ENCODE results near the gene GYS2.
A peak's percentile ranks its signal among the peaks of the same experiment; 100 is the strongest.

The GYS2 gene

DNA sequence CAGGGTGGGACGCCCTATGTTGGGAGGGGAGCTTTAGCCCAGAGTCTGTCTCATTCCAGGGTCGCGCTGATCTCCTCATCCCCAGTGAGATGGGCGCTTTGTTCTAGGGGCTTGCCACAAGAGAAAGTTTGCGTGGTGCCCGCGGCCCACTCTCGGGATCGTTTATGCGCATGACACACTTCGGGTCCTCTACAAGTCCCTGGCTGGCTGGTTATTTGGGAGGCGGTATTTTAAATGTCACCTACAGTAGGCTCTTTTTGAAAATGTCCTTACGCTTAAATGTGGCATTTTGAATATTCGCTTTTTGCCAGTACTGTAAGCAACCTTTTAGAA lies 102.5 kb downstream of the GYS2 start:
- peak; percentile 31 to 66 (median 54) for DNase-seq
- under 1% methylated on average over 14 of the region's 14 CpGs for WGBS (ENCODE audit: insufficient coverage)
- Histone ChIP-seq H3K9me3 (ENCODE audit: control extremely low read depth in 1 of 5, control insufficient read depth in 4 of 5, insufficient read depth in 2 of 5, low read depth in 1 of 5, low read length in 4 of 5) (no peaks in the 10 kb centered on the region), H3K27me3 (replicated peaks in 2 of 5; ENCODE audit: control insufficient read depth in 4 of 5, insufficient read depth in 5 of 5, low read length in 4 of 5) (no peaks in the 10 kb centered on the region), H3K4me3 (ENCODE audit: control insufficient read depth in 1 of 7, extremely low read depth in 1 of 7, insufficient read depth in 4 of 7, low read depth in 2 of 7, low read length in 6 of 7) (peak overlapping the region; percentile 82 to 95 (median 90)), H3K4me1 (ENCODE audit: control extremely low read depth in 1 of 4, control insufficient read depth in 4 of 4, insufficient read depth in 4 of 4, low read length in 3 of 4) (peaks cover 12 to 31% (median 21%) of the 10 kb centered on the region in 4 experiments), H3K36me3 (ENCODE audit: control insufficient read depth in 4 of 4, insufficient read depth in 4 of 4, low read length in 3 of 4) (peaks cover 1 to 13% (median 7%) of the 10 kb centered on the region in 4 experiments), H3K27ac (ENCODE audit: insufficient read depth in 1 of 2, low read depth in 1 of 2, low read length in 2 of 2, poor library complexity in 1 of 2, severe bottlenecking in 2 of 2) (peak overlapping the region; percentile 78 to 88)
- ChIA-PET CTCF (no interaction called here), POLR2A (interaction anchor here (1.0 to 1.6 kb wide), 2 partner anchors 10 to 25 kb away, joined by 5 to 6 read pairs; no protein-coding TSS in a partner anchor)

DNA sequence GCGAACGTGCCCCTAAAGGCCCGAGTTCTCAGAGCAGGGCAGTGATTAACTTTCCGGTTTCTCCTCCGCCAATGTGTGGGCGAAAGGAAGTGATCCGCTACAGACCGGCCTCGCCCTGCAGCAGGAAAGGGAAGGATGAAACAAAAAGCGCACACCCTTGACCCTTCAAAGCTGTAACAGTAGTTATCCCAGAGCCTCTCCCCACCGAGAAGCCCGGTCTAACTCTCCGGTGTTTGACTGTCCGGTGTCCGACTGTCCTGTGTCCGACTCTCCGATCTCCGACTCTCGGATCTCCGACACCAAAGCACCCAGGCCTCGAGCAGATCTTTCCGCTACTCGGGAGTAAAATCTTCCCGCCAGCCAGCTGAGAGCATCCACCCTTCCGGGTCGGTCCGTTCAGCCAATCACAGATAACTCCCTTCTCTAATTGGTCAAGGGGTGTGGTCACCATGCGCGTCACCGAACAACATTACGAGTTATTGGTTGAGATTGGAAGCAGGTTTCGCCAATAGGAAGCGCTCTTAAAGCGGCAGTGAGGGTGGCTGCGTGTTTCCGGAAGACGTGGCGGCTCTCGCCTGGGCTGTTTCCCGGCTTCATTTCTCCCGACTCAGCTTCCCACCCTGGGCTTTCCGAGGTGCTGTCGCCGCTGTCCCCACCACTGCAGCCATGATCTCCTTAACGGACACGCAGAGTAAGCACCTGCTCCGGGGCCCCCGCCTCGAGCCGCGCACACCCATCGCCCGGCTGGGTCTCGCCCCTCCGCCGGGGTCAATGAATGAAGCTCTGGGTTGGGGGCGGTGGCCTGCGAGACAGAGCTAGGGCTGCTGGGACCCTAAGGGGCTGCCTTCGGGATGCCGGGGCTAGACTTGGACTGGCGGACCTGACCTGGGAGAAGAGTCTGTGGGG lies 103.1 kb downstream of the GYS2 start, which contains the start of the genes GOLT1B and RECQL:
GOLT1B (plus strand) TSS at position 532 of the 906 bp plus-strand sequence; CDS start at position 667, 135 bp downstream.
RECQL (minus strand) TSS at position 378 of the 906 bp plus-strand sequence. CDS start 2,065 bp downstream, outside the sequence.
- POLR2A ChIA-PET, result interaction anchor here (0.7 to 1.6 kb wide), 3 partner anchors 8 to 26 kb away, joined by 4 to 6 read pairs (median 5); no protein-coding TSS in a partner anchor
- Histone ChIP-seq H3K36me3 (ENCODE audit: control insufficient read depth in 4 of 4, insufficient read depth in 4 of 4, low read length in 3 of 4) (peaks cover 8 to 18% (median 13%) of the 10 kb centered on the region in 4 experiments), H3K27ac (ENCODE audit: insufficient read depth in 1 of 2, low read depth in 1 of 2, low read length in 2 of 2, poor library complexity in 1 of 2, severe bottlenecking in 2 of 2) (peak within 1 kb of the TSS; percentile 78 to 88), H3K27me3 (replicated peaks in 2 of 5; ENCODE audit: control insufficient read depth in 4 of 5, insufficient read depth in 5 of 5, low read length in 4 of 5) (no peaks in the 10 kb centered on the region), H3K4me3 (ENCODE audit: control insufficient read depth in 1 of 7, extremely low read depth in 1 of 7, insufficient read depth in 4 of 7, low read depth in 2 of 7, low read length in 6 of 7) (peak within 1 kb of the TSS; percentile 82 to 95 (median 90)), H3K4me1 (ENCODE audit: control extremely low read depth in 1 of 4, control insufficient read depth in 4 of 4, insufficient read depth in 4 of 4, low read length in 3 of 4) (peaks cover 12 to 31% (median 21%) of the 10 kb centered on the region in 4 experiments), H3K9me3 (ENCODE audit: control extremely low read depth in 1 of 5, control insufficient read depth in 4 of 5, insufficient read depth in 2 of 5, low read depth in 1 of 5, low read length in 4 of 5) (no peaks in the 10 kb centered on the region)
- peak; percentile 96 to 98 (median 98) for DNase-seq
- WGBS (ENCODE audit: insufficient coverage), result under 1% methylated on average over 56 of the region's 61 CpGs
- CTCF ChIA-PET, result no interaction called here

GRCh38 chr12:21500786-21501257 lies 103.8 kb downstream of the GYS2 start:
- 0% methylated on average over 3 of the region's 8 CpGs for WGBS (ENCODE audit: insufficient coverage)
- Histone ChIP-seq H3K4me3 (ENCODE audit: control insufficient read depth in 1 of 7, extremely low read depth in 1 of 7, insufficient read depth in 4 of 7, low read depth in 2 of 7, low read length in 6 of 7) (peak overlapping the region; percentile 82 to 95 (median 90)), H3K27ac (ENCODE audit: insufficient read depth in 1 of 2, low read depth in 1 of 2, low read length in 2 of 2, poor library complexity in 1 of 2, severe bottlenecking in 2 of 2) (peak overlapping the region; percentile 22 to 78), H3K27me3 (replicated peaks in 2 of 5; ENCODE audit: control insufficient read depth in 4 of 5, insufficient read depth in 5 of 5, low read length in 4 of 5) (no peaks in the 10 kb centered on the region), H3K9me3 (ENCODE audit: control extremely low read depth in 1 of 5, control insufficient read depth in 4 of 5, insufficient read depth in 2 of 5, low read depth in 1 of 5, low read length in 4 of 5) (no peaks in the 10 kb centered on the region), H3K36me3 (ENCODE audit: control insufficient read depth in 4 of 4, insufficient read depth in 4 of 4, low read length in 3 of 4) (peaks cover 13 to 25% (median 18%) of the 10 kb centered on the region in 4 experiments), H3K4me1 (ENCODE audit: control extremely low read depth in 1 of 4, control insufficient read depth in 4 of 4, insufficient read depth in 4 of 4, low read length in 3 of 4) (peaks cover 12 to 31% (median 21%) of the 10 kb centered on the region in 4 experiments)
- ChIA-PET CTCF (no interaction called here), POLR2A (interaction anchor here (1.0 to 1.6 kb wide), 2 partner anchors 9 to 27 kb away, joined by 5 to 6 read pairs; no protein-coding TSS in a partner anchor)
- no peak for DNase-seq

GRCh38 chr12:21499765-21500164 lies 104.9 kb downstream of the GYS2 start:
- H3K36me3 ChIP-seq (ENCODE audit: control insufficient read depth in 4 of 4, insufficient read depth in 4 of 4, low read length in 3 of 4), result peaks cover 13 to 32% (median 23%) of the 10 kb centered on the region in 4 experiments
- no peak overlapping the region for H3K27ac ChIP-seq (ENCODE audit: insufficient read depth in 1 of 2, low read depth in 1 of 2, low read length in 2 of 2, poor library complexity in 1 of 2, severe bottlenecking in 2 of 2)
- ChIA-PET CTCF (no interaction called here), POLR2A (no interaction called here)
- WGBS (ENCODE audit: insufficient coverage), result 100% methylated on average over 1 of the region's 2 CpGs
- H3K4me1 ChIP-seq (ENCODE audit: control extremely low read depth in 1 of 4, control insufficient read depth in 4 of 4, insufficient read depth in 4 of 4, low read length in 3 of 4), result peaks cover 12 to 31% (median 21%) of the 10 kb centered on the region in 4 experiments
- no peak for DNase-seq
- H3K9me3 ChIP-seq (ENCODE audit: control extremely low read depth in 1 of 5, control insufficient read depth in 4 of 5, insufficient read depth in 2 of 5, low read depth in 1 of 5, low read length in 4 of 5), result no peaks in the 10 kb centered on the region
- no peak overlapping the region for H3K4me3 ChIP-seq (ENCODE audit: control insufficient read depth in 1 of 7, extremely low read depth in 1 of 7, insufficient read depth in 4 of 7, low read depth in 2 of 7, low read length in 6 of 7)
- no peaks in the 10 kb centered on the region for H3K27me3 ChIP-seq (replicated peaks in 2 of 5; ENCODE audit: control insufficient read depth in 4 of 5, insufficient read depth in 5 of 5, low read length in 4 of 5)
